Parathyroid adenoma (tissue), 2 donors: ENCODE measurements around the gene APEX2.

Source experiments
- H2AFZ ChIP-seq: fragments of 300-600 bp; sonication (generic); one replicate; pipeline ENCODE4 v1.7.0; 2017; ENCODE audit warnings: antibody characterized with exemption, mild to moderate bottlenecking
- H3K27ac ChIP-seq: fragments of 300-600 bp; sonication (generic); one replicate; pipeline ENCODE4 v1.7.0; 2017
- H3K27me3 ChIP-seq: fragments of 300-600 bp; sonication (generic); one replicate; pipeline ENCODE4 v1.7.0; 2017; ENCODE audit warnings: low read length; ENCODE audit not compliant: control insufficient read depth, insufficient read depth
- H3K36me3 ChIP-seq: fragments of 300-600 bp; sonication (generic); one replicate; pipeline ENCODE4 v1.7.0; 2017; ENCODE audit warnings: low read length; ENCODE audit not compliant: control insufficient read depth, insufficient read depth
- H3K4me1 ChIP-seq: fragments of 300-600 bp; sonication (generic); one replicate; pipeline ENCODE4 v1.7.0; 2017; ENCODE audit warnings: control low read depth
- H3K4me2 ChIP-seq: fragments of 300-600 bp; sonication (generic); one replicate; pipeline ENCODE4 v1.7.0; 2017; ENCODE audit warnings: low read length
- H3K4me3 ChIP-seq: fragments of 300-600 bp; sonication (generic); one replicate; pipeline ENCODE4 v1.7.0; 2017; ENCODE audit warnings: low read depth, low read length
- H3K79me2 ChIP-seq: fragments of 300-600 bp; sonication (generic); one replicate; pipeline ENCODE4 v1.7.0; 2017; ENCODE audit warnings: control low read depth
- H3K9ac ChIP-seq: fragments of 300-600 bp; sonication (generic); one replicate; pipeline ENCODE4 v1.7.0; 2017; ENCODE audit warnings: mild to moderate bottlenecking
- H3K9me3 ChIP-seq: fragments of 300-600 bp; sonication (generic); one replicate; pipeline ENCODE4 v1.7.0; 2017; ENCODE audit warnings: low read length; ENCODE audit not compliant: control insufficient read depth
- CTCF ChIP-seq: fragments of 300-600 bp; sonication (generic); IDR thresholded peaks from one replicate; pipeline ENCODE4 v1.7.0; 2017; ENCODE audit warnings: antibody characterized with exemption, mild to moderate bottlenecking
- donor health status: primary hyperparathyroidism.

Gene APEX2

GRCh38 chrX:55008571-55009358 is 8.6 kb downstream of the APEX2 start:
- Histone ChIP-seq H3K79me2 (no peaks in the 10 kb centered on the region), H3K27ac (no peak overlapping the region), H3K36me3 (no peaks in the 10 kb centered on the region), H3K9ac (no peak overlapping the region), H3K4me3 (no peak overlapping the region), H3K9me3 (no peaks in the 10 kb centered on the region), H2AFZ (no peak overlapping the region), H3K4me2 (no peak overlapping the region), H3K27me3 (no peaks in the 10 kb centered on the region), H3K4me1 (no peaks in the 10 kb centered on the region)
- TF ChIP-seq CTCF = no peak

GRCh38 chrX:55011294-55011693 is 11.1 kb downstream of the APEX2 start:
- H3K9me3 ChIP-seq = no peaks in the 10 kb centered on the region
- no peaks in the 10 kb centered on the region for H3K79me2 ChIP-seq
- no peaks in the 10 kb centered on the region for H3K27me3 ChIP-seq
- H3K4me3 ChIP-seq = no peak overlapping the region
- peak; percentile 8 for TF ChIP-seq CTCF
- H3K27ac ChIP-seq = no peak overlapping the region
- H3K4me2 ChIP-seq = no peak overlapping the region
- H3K36me3 ChIP-seq = no peaks in the 10 kb centered on the region
- no peak overlapping the region for H3K9ac ChIP-seq
- no peaks in the 10 kb centered on the region for H3K4me1 ChIP-seq
- no peak overlapping the region for H2AFZ ChIP-seq

GRCh38 chrX:55014897-55015299 is 14.7 kb downstream of the APEX2 start:
- Histone ChIP-seq H3K9me3 (no peaks in the 10 kb centered on the region), H3K27ac (no peak overlapping the region), H3K4me2 (no peak overlapping the region), H3K9ac (no peak overlapping the region), H3K27me3 (no peaks in the 10 kb centered on the region), H3K36me3 (no peaks in the 10 kb centered on the region), H3K4me1 (no peaks in the 10 kb centered on the region), H3K4me3 (no peak overlapping the region), H3K79me2 (no peaks in the 10 kb centered on the region), H2AFZ (no peak overlapping the region)
- no peak for TF ChIP-seq CTCF

GRCh38 chrX:55026143-55026542 is 26.0 kb downstream of the APEX2 start:
- Histone ChIP-seq H3K27me3 (no peaks in the 10 kb centered on the region), H3K9ac (no peak overlapping the region), H2AFZ (no peak overlapping the region), H3K27ac (no peak overlapping the region), H3K9me3 (no peaks in the 10 kb centered on the region), H3K36me3 (no peaks in the 10 kb centered on the region), H3K4me3 (no peak overlapping the region), H3K79me2 (no peaks in the 10 kb centered on the region), H3K4me1 (no peaks in the 10 kb centered on the region), H3K4me2 (no peak overlapping the region)
- TF ChIP-seq CTCF = no peak

GRCh38 chrX:55026840-55027239 is 26.7 kb downstream of the APEX2 start:
- no peak for TF ChIP-seq CTCF
- no peak overlapping the region for H3K9ac ChIP-seq
- H2AFZ ChIP-seq = no peak overlapping the region
- no peaks in the 10 kb centered on the region for H3K9me3 ChIP-seq
- H3K36me3 ChIP-seq = no peaks in the 10 kb centered on the region
- no peak overlapping the region for H3K4me3 ChIP-seq
- no peaks in the 10 kb centered on the region for H3K79me2 ChIP-seq
- no peak overlapping the region for H3K27ac ChIP-seq
- no peak overlapping the region for H3K4me2 ChIP-seq
- H3K4me1 ChIP-seq = no peaks in the 10 kb centered on the region
- no peaks in the 10 kb centered on the region for H3K27me3 ChIP-seq
